Upper lobe of left lung (tissue), 4 donors: ENCODE results near the gene AGBL1.

ENCODE experiments used
- EP300 ChIP-seq, 4 donors: sonication (generic); formaldehyde crosslinking; IDR thresholded peaks; one replicate each; pipeline ENCODE4 v1.5.1; 2017; ENCODE audit warnings: antibody characterized with exemption in 4 of 4, control low read depth in 2 of 4
- POLR2A ChIP-seq, 4 donors: fragments of 450-650 bp; IDR thresholded peaks; one replicate each; pipeline ENCODE4 v1.5.1; 2016 to 2017; ENCODE audit warnings: antibody characterized with exemption in 4 of 4, mild to moderate bottlenecking in 2 of 4
- POLR2AphosphoS5 ChIP-seq, 2 donors: sonication (generic); formaldehyde crosslinking; IDR thresholded peaks; one replicate each; pipeline ENCODE4 v1.5.1; 2017; ENCODE audit warnings: antibody characterized with exemption in 2 of 2
- TF ChIP-seq, protein P1 (sequence below), 6 experiments: fragments of 450-650 bp in 4 of 6; fragments of 200-600 bp in 2 of 6; sonication (generic) in 2 of 6; IDR thresholded peaks; one replicate each; pipeline ENCODE4 v1.5.1; 2016 to 2019; ENCODE audit warnings: antibody characterized with exemption in 6 of 6

DNA sequence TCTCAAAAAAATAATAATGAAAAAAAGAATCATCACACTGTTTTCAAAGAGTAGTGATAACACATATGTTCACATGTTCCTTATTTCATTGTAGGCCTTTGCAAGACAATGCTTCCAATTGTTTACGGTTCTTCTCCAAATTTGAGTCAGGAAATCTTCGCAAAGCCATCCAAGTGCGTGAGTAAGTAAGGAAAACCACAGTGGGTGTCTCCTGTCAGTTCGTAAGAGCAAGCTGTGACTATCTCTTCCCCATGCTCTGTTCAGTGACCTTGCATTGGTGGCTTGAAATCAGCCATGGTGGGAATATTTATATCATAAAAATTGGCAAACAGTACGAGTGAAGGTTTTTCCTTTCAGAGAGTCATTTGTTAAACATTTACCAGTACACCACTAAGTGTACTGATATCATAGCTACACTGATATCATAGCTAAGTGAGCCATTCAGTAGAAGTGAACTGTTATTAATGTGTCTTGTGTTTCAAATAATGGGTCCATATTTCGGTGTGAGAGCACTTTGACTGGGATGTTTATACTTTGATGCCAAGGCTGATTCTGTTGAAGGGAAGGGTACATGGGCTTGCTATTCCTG, 187.3 kb downstream of the AGBL1 start:
- TF ChIP-seq, protein P1, sequence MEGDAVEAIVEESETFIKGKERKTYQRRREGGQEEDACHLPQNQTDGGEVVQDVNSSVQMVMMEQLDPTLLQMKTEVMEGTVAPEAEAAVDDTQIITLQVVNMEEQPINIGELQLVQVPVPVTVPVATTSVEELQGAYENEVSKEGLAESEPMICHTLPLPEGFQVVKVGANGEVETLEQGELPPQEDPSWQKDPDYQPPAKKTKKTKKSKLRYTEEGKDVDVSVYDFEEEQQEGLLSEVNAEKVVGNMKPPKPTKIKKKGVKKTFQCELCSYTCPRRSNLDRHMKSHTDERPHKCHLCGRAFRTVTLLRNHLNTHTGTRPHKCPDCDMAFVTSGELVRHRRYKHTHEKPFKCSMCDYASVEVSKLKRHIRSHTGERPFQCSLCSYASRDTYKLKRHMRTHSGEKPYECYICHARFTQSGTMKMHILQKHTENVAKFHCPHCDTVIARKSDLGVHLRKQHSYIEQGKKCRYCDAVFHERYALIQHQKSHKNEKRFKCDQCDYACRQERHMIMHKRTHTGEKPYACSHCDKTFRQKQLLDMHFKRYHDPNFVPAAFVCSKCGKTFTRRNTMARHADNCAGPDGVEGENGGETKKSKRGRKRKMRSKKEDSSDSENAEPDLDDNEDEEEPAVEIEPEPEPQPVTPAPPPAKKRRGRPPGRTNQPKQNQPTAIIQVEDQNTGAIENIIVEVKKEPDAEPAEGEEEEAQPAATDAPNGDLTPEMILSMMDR (IDR thresholded peaks at IDR 0.05) = no peak
- TF ChIP-seq POLR2A (IDR thresholded peaks at IDR 0.05) = no peak
- TF ChIP-seq POLR2AphosphoS5 (IDR thresholded peaks at IDR 0.05) = no peak
- no peak for TF ChIP-seq EP300 (IDR thresholded peaks at IDR 0.05)
